ENCODE measurements around the gene PDE9A. TPM values are rescaled to one million over a fixed set of nuclear protein-coding genes. Genes with fewer than 3 reads are reported as not detected.
"Not testable (repeated sequence)": the region's sequence is repeated elsewhere in the genome, so short reads cannot be mapped to it uniquely, and the experiment has no call there.

Gene PDE9A
- total RNA-seq, 1 donor from 2014 or later = 3.4 TPM

- no peak for DNase-seq
Measured at GRCh38 chr21:42624936-42625335, 28.5 kb upstream of the PDE9A start.

DNA sequence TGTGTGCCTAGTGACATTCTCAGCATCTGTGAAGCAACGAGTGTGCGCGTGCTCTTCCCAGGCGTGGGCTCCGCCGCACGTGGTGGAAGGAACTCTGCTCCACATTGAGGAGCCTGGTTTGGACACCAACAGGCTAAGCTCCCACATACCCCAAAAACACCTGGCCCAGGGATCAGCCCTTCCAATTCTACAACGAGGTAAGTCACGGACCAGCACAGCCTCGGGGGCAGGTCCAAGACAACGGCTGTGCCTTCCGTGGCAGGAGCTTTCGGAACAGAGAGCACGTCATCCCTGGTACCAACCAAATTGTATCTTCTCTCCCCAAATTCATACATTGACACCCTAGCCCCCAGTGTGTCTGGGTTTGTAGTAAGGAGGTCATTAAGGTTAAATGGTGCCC is 27.2 kb upstream of the PDE9A start:
- no peak for DNase-seq

GRCh38 chr21:42627527-42628289 is 25.7 kb upstream of the PDE9A start:
- no peak for DNase-seq

DNA sequence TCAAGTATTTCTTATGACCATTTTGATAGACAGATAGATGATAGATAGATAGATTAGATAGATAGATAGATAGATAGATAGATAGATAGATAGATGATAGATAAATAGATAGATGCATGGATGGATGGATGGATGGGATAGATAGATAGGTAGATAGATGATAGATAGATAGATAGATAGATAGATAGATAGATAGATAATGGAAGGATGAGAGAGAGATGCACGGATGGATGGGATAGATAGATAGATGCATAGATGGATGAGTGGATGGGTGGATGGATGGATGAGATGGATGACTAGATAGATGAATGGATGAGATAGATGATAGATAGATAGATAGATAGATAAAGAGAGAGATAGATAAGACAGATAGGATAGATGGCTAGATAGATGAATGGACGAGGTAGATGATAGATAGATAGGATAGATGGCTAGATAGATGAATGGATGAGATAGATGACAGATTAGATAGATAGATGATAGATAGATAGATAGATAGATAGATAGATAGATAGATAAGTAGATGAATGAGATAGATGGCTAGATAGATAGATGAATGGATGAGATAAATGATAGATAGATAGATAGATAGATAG is 24.9 kb upstream of the PDE9A start:
- not testable (repeated sequence) for DNase-seq

- no peak for DNase-seq
Measured at GRCh38 chr21:42629933-42630589, 23.4 kb upstream of the PDE9A start.

DNA sequence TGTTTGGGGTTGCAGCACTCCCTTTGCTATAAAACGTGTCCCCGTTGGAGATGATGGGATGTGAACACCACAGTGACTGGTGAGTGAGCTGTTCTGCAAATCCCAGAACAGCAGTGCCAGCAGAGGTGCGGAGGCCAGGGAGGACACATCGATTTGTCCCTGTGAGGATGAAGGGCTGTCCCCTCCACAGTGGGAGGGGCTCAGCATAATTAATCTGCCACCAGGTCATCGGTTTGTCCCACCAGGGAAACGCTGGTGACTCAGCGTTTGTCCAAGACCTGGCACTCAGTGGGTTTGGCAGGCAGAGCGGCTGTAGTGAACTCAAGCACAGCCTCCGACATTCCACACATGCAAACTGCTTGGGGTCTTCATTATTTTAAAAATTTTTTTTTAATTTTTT is 22.8 kb upstream of the PDE9A start:
- no peak for DNase-seq

- DNase-seq = no peak
Measured at GRCh38 chr21:42631142-42631541, 22.3 kb upstream of the PDE9A start.

DNA sequence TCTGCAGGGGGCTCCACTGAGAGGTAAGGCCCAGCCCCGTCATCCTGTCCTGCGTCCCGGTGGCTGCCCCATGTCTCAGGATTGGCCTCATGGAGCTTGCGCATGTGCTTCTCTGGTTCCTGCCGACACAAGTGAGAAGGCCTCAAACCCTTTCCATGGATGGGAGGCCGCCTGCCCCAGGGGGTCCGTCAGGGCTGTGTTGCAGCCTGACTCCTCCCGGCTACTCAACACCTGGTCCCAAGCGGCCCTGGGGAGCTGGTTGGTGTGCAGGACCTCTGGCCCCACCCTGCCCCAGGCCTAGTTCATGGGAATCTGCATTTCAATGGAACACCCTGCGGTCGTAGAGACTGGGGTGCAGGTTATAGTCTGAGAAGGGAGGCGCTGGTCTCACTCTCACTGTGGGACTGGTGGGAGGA is 21.1 kb upstream of the PDE9A start:
- no peak for DNase-seq

GRCh38 chr21:42632771-42633690 is 20.4 kb upstream of the PDE9A start:
- no peak for DNase-seq

DNA sequence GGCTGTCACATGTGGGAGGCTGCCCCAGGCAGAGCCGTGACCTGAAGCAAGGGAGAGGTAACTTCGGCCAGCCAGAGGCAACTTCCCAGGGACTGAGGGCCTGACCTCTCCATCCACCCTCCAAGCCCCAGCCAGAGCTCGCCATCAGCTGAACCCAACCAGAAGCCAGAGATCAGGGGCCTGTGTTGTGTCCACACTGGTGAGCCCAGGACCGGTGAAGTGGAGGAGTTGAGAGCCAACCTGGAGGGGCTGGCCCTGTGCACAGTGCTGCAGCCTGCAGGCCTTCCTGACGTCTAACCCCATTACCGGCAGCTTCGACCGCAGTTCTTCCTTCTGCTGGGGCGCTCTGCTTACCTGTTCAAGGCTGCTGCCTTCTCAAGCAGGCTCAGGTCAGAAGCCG is 19.6 kb upstream of the PDE9A start:
- DNase-seq = no peak

- DNase-seq = no peak
Measured at GRCh38 chr21:42635848-42636519, 17.4 kb upstream of the PDE9A start.

DNA sequence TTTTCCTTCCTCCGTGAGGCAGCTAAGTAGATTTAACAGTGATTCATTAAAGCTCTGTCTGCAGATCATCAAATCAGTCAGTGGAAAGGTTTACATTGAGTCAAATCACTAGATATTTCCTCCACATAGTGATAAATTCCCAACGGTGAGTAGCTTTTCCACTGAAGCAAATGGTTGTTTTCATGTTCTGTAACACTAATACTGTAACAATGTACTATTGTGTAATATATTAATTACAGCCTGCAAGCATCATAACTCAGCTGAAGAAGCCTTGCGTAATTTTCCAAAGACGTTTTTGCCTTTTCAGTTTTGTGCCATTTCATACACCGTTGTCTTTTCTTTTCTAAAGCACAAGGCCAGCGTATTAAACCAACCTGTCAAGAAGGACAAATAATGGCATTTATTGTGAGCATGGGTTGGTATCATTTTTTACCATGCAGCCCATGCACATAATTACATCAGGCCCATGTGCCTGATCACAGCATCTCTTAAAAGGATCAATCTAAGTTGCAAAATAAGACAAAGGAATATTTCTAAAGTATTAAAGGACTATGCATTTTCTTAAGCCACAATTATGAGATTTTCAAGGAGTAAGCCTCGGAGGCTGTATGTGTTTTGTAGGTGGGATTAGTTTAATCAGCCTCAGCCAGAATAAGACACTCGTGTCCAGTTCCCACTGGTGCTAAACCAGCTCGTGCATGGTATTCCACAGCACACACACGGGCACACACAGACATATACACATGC is 16.7 kb upstream of the PDE9A start:
- no peak for DNase-seq

GRCh38 chr21:42637267-42638041 is 16.0 kb upstream of the PDE9A start:
- no peak for DNase-seq

DNA sequence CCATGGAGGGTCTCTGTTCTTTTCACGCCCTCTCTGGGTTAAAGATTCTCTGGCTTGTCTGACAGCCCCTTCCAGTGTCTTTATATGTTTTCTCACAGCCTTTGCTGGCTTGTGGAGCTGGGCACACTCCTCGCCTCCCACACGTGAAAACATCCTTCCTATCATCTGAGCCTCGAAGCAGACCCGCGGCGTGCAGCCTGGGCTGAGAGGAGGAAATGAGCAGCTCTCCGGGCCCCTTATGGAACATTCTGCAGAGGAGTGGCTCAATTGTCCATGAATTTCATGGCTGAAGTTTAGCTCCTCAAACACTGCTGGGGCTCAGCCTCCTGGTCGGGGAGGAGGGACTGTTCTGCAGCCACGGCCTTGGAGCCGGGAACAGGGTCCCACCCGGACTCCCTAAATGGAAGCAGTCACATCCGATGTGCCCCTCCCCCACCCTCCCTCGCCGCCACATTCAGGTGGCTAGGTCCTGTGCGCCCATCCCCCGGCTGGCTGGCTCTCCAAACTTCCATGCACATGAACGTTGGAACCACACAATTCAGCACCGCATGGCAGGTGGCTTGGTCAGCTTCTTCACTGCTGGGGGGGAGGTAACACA is 15.1 kb upstream of the PDE9A start:
- DNase-seq = no peak

DNA sequence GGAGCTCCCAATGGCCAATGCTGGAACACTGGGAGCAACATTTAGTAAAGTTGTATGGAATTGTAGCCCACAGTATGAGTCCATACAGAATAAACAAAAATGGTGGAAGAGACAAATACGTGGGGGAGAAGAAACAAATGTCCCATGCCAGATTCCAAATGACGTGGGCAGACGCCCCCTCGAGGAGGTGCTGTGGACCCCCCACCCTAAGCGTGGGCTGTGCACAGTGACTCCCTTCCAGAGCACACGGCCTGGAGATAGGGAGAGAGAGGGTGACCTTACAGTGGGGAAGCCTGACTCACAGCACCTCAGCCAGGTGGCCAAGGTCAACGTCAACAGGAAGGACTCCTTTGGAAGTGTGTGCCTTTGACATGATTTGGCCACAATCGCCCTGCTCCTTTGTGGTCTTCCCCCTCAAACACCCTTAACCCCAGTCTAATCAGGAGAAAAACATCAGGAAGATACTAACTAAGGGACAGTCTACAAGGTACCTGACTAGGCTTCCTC is 13.7 kb upstream of the PDE9A start:
- DNase-seq = no peak

DNA sequence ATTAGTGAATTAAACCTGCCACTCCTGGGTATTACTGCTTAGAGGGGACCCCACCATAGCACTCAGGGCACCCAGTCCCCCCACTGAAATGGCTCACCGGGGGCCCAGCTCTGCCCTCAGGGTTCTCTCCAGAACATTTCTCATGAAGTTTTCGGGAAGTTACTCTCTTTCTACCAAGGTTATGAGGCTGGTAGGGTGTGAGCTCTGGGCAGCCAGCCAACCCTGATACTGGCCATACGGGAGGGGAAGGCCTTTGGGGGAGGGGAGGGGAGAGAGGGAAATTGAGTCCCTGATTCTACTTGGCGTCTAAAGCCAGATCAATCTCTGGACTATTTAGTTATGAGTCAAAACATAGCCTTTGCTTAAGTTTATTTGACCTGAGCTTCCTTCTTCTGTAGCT is 12.9 kb upstream of the PDE9A start:
- no peak for DNase-seq

DNA sequence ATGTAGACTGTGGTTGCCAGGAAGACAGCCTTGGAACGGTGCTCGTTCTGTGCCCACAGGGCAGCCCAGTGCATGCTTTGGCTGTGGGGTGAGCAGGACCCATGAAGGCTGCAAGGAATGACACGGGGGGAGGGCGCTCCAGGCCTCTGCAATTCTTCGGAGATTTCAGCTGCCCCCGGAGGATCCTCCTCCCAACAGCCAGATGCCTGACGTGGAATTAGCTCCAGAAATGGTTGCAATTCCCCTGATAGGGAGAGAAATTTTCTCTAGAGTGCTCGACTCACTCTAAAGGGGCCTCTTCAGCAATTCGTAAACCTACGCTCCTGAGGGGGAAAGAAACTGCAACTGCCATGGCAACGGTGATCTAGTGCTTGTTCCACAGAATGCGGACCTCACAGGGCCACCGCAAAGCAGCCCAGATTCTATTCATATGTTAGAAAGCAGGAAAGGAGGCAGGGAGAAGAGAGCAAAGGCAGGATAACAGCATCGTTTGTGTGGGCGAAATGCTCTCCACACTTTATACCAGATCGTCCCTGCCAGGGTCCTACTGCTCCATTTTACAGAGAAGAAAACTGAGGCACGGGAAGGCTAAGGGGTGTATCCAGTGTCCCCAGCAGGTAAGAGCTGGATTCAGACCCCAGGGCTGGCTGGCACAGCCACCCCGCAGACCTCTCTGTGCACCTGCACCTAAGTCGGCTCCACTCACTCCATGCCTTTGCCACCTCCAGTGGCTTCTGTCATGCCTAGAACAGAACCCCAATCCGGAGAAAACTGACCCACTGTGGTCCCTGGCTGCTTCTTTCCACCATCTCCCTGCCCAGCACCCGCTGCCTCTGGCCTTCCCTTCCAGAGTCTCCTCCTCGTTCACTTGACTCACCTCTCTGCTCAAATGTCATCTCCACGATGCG is 11.9 kb upstream of the PDE9A start:
- DNase-seq = peak; percentile 13

GRCh38 chr21:42642219-42642745 is 11.1 kb upstream of the PDE9A start:
- no peak for DNase-seq
